K562 (cell line): ENCODE data around the gene PSMB11. TPM values are rescaled to one million over a fixed set of nuclear protein-coding genes. Genes with fewer than 3 reads are reported as not detected.

Source experiments
- FOXM1 ChIP-seq, 2 experiments: fragments of 450-650 bp in 1 of 2; sonication (generic) in 1 of 2; formaldehyde crosslinking in 1 of 2; IDR thresholded peaks; 2 replicates each; pipeline versions ENCODE4 v1.6.1 to v1.9.0; 2017 to 2022; ENCODE audit warnings: low read depth in 2 of 2, mild to moderate bottlenecking in 2 of 2, missing genetic modification reagents in 1 of 2, moderate library complexity in 1 of 2
- GABPB1 ChIP-seq: sonication (generic); formaldehyde crosslinking; IDR thresholded peaks from 2 replicates; pipeline ENCODE4 v1.8.0; 2022; ENCODE audit warnings: mild to moderate bottlenecking, missing genetic modification reagents
- REST ChIP-seq, 2 experiments: fragments of 450-650 bp; formaldehyde crosslinking in 1 of 2; IDR thresholded peaks; 2 replicates each; pipeline versions ENCODE4 v1.4.0 to v1.6.1; 2014 to 2020; ENCODE audit warnings: mild to moderate bottlenecking in 2 of 2, borderline replicate concordance in 1 of 2, low read depth in 1 of 2
- SRSF1 ChIP-seq: fragments of 200-400 bp; formaldehyde crosslinking; IDR thresholded peaks from 2 replicates; pipeline ENCODE4 v1.6.1; 2017; ENCODE audit warnings: mild to moderate bottlenecking, low read depth, low read length, moderate library complexity
- SRSF7 ChIP-seq: fragments of 200-400 bp; formaldehyde crosslinking; optimal IDR thresholded peaks from 2 replicates; pipeline ENCODE3; 2017; ENCODE audit warnings: mild to moderate bottlenecking, low read depth, low read length
- TFAM ChIP-seq: fragments of 250-450 bp; sonication (Bioruptor Pico); conservative IDR thresholded peaks from 2 replicates; pipeline ENCODE4 v1.5.0; 2021; ENCODE audit warnings: mild to moderate bottlenecking, moderate library complexity
- polyA plus RNA-seq, 8 experiments: library from polyadenylated mRNA; depleted of rRNA in 4 of 8; stranded (reverse) in 5 of 8; unstranded in 3 of 8; fragments of >200 nt; fragmentation: Nextera tagmentation in 2 of 8; fragmentation: Illumina TruSeq in 1 of 8; extraction: Ambion mirVana in 2 of 8; extraction: Trizol in 1 of 8; gene quantifications; 2 replicates each; pipeline versions ENCODE4 v1.2.1 to v1.2.3, GENCODE V29; 2011 to 2014; ENCODE audit warnings: inconsistent platforms in 1 of 8, missing spikeins in 1 of 8
- total RNA-seq, 7 experiments: library from RNA; depleted of rRNA in 6 of 7; stranded (reverse); fragments of >200 nt in 6 of 7; fragmentation: Illumina TruSeq in 2 of 7; extraction: Trizol in 2 of 7; gene quantifications; 2 replicates each; pipeline versions ENCODE4 v1.2.1 to v1.2.3, GENCODE V29; 2011 to 2021; ENCODE audit warnings: low replicate concordance in 1 of 7
- TF ChIP-seq, protein P1 (sequence below), 2 experiments: IDR thresholded peaks; 2 replicates each; pipeline ENCODE4 v1.6.1; 2011; ENCODE audit warnings: borderline replicate concordance in 1 of 2, control low read depth in 1 of 2, low read depth in 1 of 2, low read length in 1 of 2, mild to moderate bottlenecking in 1 of 2, mixed read lengths in 1 of 2, moderate library complexity in 1 of 2; ENCODE audit not compliant: insufficient read depth in 1 of 2, insufficient read length in 1 of 2, poor library complexity in 1 of 2, severe bottlenecking in 1 of 2; ENCODE audit errors: extremely low read depth in 1 of 2
- TF ChIP-seq, protein P2 (sequence below), 2 experiments: fragments of 450-650 bp in 1 of 2; sonication (generic) in 1 of 2; formaldehyde crosslinking in 1 of 2; IDR thresholded peaks in 1 of 2; conservative IDR thresholded peaks in 1 of 2; 2 replicates each; pipeline versions ENCODE4 v1.6.1 to v1.8.1; 2016 to 2023; ENCODE audit warnings: mild to moderate bottlenecking in 2 of 2, moderate library complexity in 2 of 2, inconsistent platforms in 1 of 2, missing genetic modification reagents in 1 of 2
- TF ChIP-seq, protein P3 (sequence below): sonication (generic); formaldehyde crosslinking; IDR thresholded peaks from 2 replicates; pipeline ENCODE4 v1.8.0; 2023; ENCODE audit warnings: mild to moderate bottlenecking, missing genetic modification reagents

PSMB11 gene
- total and polyA plus RNA-seq, 9 of the 15 experiments (the other 6 are each of a cell fraction or from before 2014, with no cell fraction given) = not detected

- TF ChIP-seq FOXM1 (IDR thresholded peaks at IDR 0.05; ENCODE audit: low read depth) = no peak
- TF ChIP-seq FOXM1 (CRISPR knock-in tag; IDR thresholded peaks at IDR 0.05; ENCODE audit: low read depth) = 0 out of 2 replicates have a peak, but pooled peaks have one; percentile 38
- no peak for TF ChIP-seq REST (IDR thresholded peaks at IDR 0.05; ENCODE audit: borderline replicate concordance)
- TF ChIP-seq REST (CRISPR knock-in tag; IDR thresholded peaks at IDR 0.05; ENCODE audit: low read depth) = 0 out of 2 replicates have a peak, but pooled peaks have one; percentile 59
- TF ChIP-seq, protein P1, sequence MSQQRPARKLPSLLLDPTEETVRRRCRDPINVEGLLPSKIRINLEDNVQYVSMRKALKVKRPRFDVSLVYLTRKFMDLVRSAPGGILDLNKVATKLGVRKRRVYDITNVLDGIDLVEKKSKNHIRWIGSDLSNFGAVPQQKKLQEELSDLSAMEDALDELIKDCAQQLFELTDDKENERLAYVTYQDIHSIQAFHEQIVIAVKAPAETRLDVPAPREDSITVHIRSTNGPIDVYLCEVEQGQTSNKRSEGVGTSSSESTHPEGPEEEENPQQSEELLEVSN (IDR thresholded peaks at IDR 0.05; ENCODE audit: borderline replicate concordance in 1 of 2, extremely low read depth in 1 of 2, insufficient read depth in 1 of 2, insufficient read length in 1 of 2, low read depth in 1 of 2, low read length in 1 of 2, poor library complexity in 1 of 2, severe bottlenecking in 1 of 2) = no peak
- TF ChIP-seq, protein P2, sequence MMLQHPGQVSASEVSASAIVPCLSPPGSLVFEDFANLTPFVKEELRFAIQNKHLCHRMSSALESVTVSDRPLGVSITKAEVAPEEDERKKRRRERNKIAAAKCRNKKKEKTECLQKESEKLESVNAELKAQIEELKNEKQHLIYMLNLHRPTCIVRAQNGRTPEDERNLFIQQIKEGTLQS (IDR thresholded peaks at IDR 0.05) = peak; percentile 84
- TF ChIP-seq, protein P2 (CRISPR knock-in tag; conservative IDR thresholded peaks at IDR 0.05) = peak; percentile 71; the same call in 1 of the 2 replicates
- TF ChIP-seq GABPB1 (CRISPR knock-in tag) = no peak; the same call in 1 of the 2 replicates
- no peak for TF ChIP-seq SRSF7
- TF ChIP-seq TFAM (CRISPR knock-in tag) = no peak
- TF ChIP-seq, protein P3, sequence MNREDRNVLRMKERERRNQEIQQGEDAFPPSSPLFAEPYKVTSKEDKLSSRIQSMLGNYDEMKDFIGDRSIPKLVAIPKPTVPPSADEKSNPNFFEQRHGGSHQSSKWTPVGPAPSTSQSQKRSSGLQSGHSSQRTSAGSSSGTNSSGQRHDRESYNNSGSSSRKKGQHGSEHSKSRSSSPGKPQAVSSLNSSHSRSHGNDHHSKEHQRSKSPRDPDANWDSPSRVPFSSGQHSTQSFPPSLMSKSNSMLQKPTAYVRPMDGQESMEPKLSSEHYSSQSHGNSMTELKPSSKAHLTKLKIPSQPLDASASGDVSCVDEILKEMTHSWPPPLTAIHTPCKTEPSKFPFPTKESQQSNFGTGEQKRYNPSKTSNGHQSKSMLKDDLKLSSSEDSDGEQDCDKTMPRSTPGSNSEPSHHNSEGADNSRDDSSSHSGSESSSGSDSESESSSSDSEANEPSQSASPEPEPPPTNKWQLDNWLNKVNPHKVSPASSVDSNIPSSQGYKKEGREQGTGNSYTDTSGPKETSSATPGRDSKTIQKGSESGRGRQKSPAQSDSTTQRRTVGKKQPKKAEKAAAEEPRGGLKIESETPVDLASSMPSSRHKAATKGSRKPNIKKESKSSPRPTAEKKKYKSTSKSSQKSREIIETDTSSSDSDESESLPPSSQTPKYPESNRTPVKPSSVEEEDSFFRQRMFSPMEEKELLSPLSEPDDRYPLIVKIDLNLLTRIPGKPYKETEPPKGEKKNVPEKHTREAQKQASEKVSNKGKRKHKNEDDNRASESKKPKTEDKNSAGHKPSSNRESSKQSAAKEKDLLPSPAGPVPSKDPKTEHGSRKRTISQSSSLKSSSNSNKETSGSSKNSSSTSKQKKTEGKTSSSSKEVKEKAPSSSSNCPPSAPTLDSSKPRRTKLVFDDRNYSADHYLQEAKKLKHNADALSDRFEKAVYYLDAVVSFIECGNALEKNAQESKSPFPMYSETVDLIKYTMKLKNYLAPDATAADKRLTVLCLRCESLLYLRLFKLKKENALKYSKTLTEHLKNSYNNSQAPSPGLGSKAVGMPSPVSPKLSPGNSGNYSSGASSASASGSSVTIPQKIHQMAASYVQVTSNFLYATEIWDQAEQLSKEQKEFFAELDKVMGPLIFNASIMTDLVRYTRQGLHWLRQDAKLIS (CRISPR knock-in tag) = no peak
- no peak for TF ChIP-seq SRSF1
Measured at GRCh38 chr14:23034498-23035302, 7.3 kb upstream of the PSMB11 start, which contains the start of gene PSMB5 (continued).
